GM12878 (cell line): ENCODE data around the gene PIGN.

ENCODE experiments used
- CTCF ChIP-seq, 3 experiments: IDR thresholded peaks in 2 of 3; conservative IDR thresholded peaks in 1 of 3; 2 replicates each; pipeline ENCODE4 v1.5.1; 2011; ENCODE audit warnings: low read depth in 3 of 3, low read length in 3 of 3, mild to moderate bottlenecking in 3 of 3, control low read depth in 2 of 3, moderate library complexity in 2 of 3, inconsistent platforms in 1 of 3, mixed read lengths in 1 of 3; ENCODE audit not compliant: control insufficient read depth in 2 of 3, insufficient read depth in 1 of 3; ENCODE audit errors: extremely low read depth in 1 of 3
- MYC ChIP-seq: IDR thresholded peaks from 2 replicates; pipeline ENCODE4 v1.6.1; 2011; ENCODE audit warnings: mild to moderate bottlenecking, low read length, moderate library complexity, inconsistent platforms; ENCODE audit not compliant: insufficient read depth, insufficient replicate concordance, insufficient read length, severe bottlenecking
- NBN ChIP-seq: fragments of 450-650 bp; IDR thresholded peaks from 2 replicates; pipeline ENCODE4 v1.6.1; 2016
- REST ChIP-seq: IDR thresholded peaks from 2 replicates; pipeline ENCODE4 v1.6.1; 2012; ENCODE audit warnings: mild to moderate bottlenecking, low read depth, low read length

DNA sequence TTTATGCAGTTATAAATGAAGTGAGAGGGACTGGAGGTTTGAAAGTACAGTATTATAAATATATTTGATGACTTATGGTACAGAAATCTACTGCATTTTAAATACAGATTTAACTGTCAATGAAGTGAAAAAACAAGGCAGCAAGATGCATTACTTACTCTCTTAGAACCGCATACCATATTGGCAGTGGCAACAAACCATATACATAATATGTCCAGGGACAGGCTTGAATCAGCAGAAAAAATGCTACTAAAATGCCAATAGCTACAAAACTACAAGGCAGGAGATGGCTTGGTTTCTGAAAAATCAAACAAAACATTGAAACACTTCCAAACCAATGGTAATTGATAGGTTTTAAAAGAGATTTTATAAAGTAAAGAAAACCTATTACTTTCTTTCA, 77.2 kb downstream of the PIGN start:
- TF ChIP-seq REST: no peak
- TF ChIP-seq MYC: no peak
- no peak for TF ChIP-seq CTCF (IDR thresholded peaks at IDR 0.05 in 2 of 3, conservative IDR thresholded peaks at IDR 0.05 in 1 of 3; ENCODE audit: control insufficient read depth in 2 of 3, extremely low read depth in 1 of 3, insufficient read depth in 1 of 3, low read depth in 3 of 3, low read length in 3 of 3)
- no peak for TF ChIP-seq NBN
